CD4-positive, alpha-beta T cell (primary cell): ENCODE measurements around the gene RYR2. TPM values are rescaled to one million over a fixed set of nuclear protein-coding genes. Genes with fewer than 3 reads are reported as not detected.

Source experiments
- ATAC-seq: fragments of 200-7000 bp; cut with Tn5 transposase; one replicate; pipeline ENCODE4 v1.10.0; 2022; ENCODE audit warnings: mild to moderate bottlenecking; ENCODE audit not compliant: poor library complexity
- CTCF ChIA-PET: fragments of 350-600 bp; sonication (Branson Sonifier 250); formaldehyde crosslinking; loops from one replicate; lab custom pipeline; 2021; ENCODE audit warnings: antibody characterized with exemption, inconsistent platforms; lab: Charles Lee
- POLR2A ChIA-PET: fragments of 350-600 bp; sonication (Branson Sonifier 250); formaldehyde crosslinking; loops from one replicate; lab custom pipeline; 2021; ENCODE audit warnings: antibody characterized with exemption, inconsistent platforms; lab: Charles Lee
- DNase-seq, 14 experiments: peaks; one replicate each; pipeline ENCODE4 v3.0.0-alpha.2; 2013 to 2020; ENCODE audit warnings: mixed read lengths in 2 of 14
- H3K27ac ChIP-seq, 2 donors: one replicate each; pipeline versions ENCODE4 v1.5.1 to v1.7.0; 2013; ENCODE audit warnings: low read length in 2 of 2, low read depth in 1 of 2, mild to moderate bottlenecking in 1 of 2
- H3K27me3 ChIP-seq, 2 experiments: 1 replicate in 1 of 2; 2 replicates in 1 of 2; pipeline versions ENCODE4 v1.6.1 to v1.7.0; 2013; ENCODE audit warnings: low read length in 2 of 2, control low read depth in 1 of 2, mild to moderate bottlenecking in 1 of 2, moderate library complexity in 1 of 2; ENCODE audit not compliant: insufficient read depth in 2 of 2, control insufficient read depth in 1 of 2
- H3K36me3 ChIP-seq: one replicate; pipeline ENCODE4 v1.6.1; 2013; ENCODE audit warnings: low read length, control low read depth; ENCODE audit not compliant: insufficient read depth
- H3K4me1 ChIP-seq: one replicate; pipeline ENCODE4 v1.6.1; 2013; ENCODE audit warnings: low read length, control low read depth; ENCODE audit not compliant: insufficient read depth
- H3K4me3 ChIP-seq: one replicate; pipeline ENCODE4 v1.5.1; 2013; ENCODE audit warnings: mild to moderate bottlenecking, low read length, moderate library complexity
- H3K9me3 ChIP-seq, 2 experiments: 1 replicate in 1 of 2; 2 replicates in 1 of 2; pipeline versions ENCODE4 v1.6.1 to v1.7.0; 2013; ENCODE audit warnings: low read length in 2 of 2, mild to moderate bottlenecking in 2 of 2, control low read depth in 1 of 2, moderate library complexity in 1 of 2; ENCODE audit not compliant: control insufficient read depth in 1 of 2, insufficient read depth in 1 of 2
- H3K27ac Mint-ChIP-seq: one replicate; pipeline ENCODE4 v1.8.0; 2020; ENCODE audit warnings: mixed read lengths
- H3K27me3 Mint-ChIP-seq: one replicate; pipeline ENCODE4 v1.8.0; 2021; ENCODE audit warnings: mixed read lengths
- H3K36me3 Mint-ChIP-seq: one replicate; pipeline ENCODE4 v1.8.0; 2021; ENCODE audit warnings: low read depth, mixed read lengths
- H3K4me1 Mint-ChIP-seq: one replicate; pipeline ENCODE4 v1.8.0; 2021; ENCODE audit warnings: low read depth, mixed read lengths
- H3K4me3 Mint-ChIP-seq: one replicate; pipeline ENCODE4 v1.8.0; 2020; ENCODE audit warnings: mild to moderate bottlenecking, mixed read lengths
- H3K9me3 Mint-ChIP-seq: one replicate; pipeline ENCODE4 v1.8.0; 2020; ENCODE audit warnings: mixed read lengths
- CTCF ChIP-seq: fragments of 200-600 bp; IDR thresholded peaks from one replicate; pipeline ENCODE4 v1.8.0; 2022; ENCODE audit warnings: antibody characterized with exemption, mild to moderate bottlenecking
- intact Hi-C, 2 experiments: fragments of 100-400 bp; cut with DNase I in 1 of 2; cut with micrococcal nuclease in 1 of 2; formaldehyde crosslinking; loops; one replicate each; pipeline versions ENCODE4 v1.15.1 to v1.9.0; 2023 to 2025; cut with DNase I, micrococcal nuclease
- total RNA-seq, 174 experiments: library from RNA in 2 of 174; stranded (reverse) in 2 of 174; gene quantifications; one replicate each; pipeline ENCODE4 v1.2.3 and lab custom pipeline; 2021 to 2026

RYR2 gene
- total RNA-seq, 2 experiments from 2014 or later: not detected

- no peak overlapping the region for H3K4me3 Mint-ChIP-seq
- peaks cover 0 to 5% of the 10 kb centered on the region in 2 experiments for H3K9me3 ChIP-seq
- no peaks in the 10 kb centered on the region for H3K36me3 ChIP-seq
- ATAC-seq (no peak), DNase-seq (no peak)
- H3K27ac ChIP-seq: no peak overlapping the region
- H3K4me3 ChIP-seq: no peak overlapping the region
- no peaks in the 10 kb centered on the region for H3K4me1 Mint-ChIP-seq
- intact Hi-C loops: no loop called here
- ChIA-PET CTCF (no interaction called here), POLR2A (no interaction called here)
- H3K4me1 ChIP-seq: no peaks in the 10 kb centered on the region
- H3K9me3 Mint-ChIP-seq: peaks cover 12% of the 10 kb centered on the region
- H3K36me3 Mint-ChIP-seq: no peaks in the 10 kb centered on the region
- H3K27ac Mint-ChIP-seq: no peak overlapping the region
- no peaks in the 10 kb centered on the region for H3K27me3 Mint-ChIP-seq
- H3K27me3 ChIP-seq: no peaks in the 10 kb centered on the region
- no peak for TF ChIP-seq CTCF
Measured at GRCh38 chr1:237613984-237614383, 572.0 kb downstream of the RYR2 start.

- intact Hi-C loops: no loop called here
- H3K4me1 ChIP-seq: no peaks in the 10 kb centered on the region
- no peak for TF ChIP-seq CTCF
- H3K4me3 Mint-ChIP-seq: no peak overlapping the region
- no peaks in the 10 kb centered on the region for H3K4me1 Mint-ChIP-seq
- H3K9me3 Mint-ChIP-seq: peaks cover 17% of the 10 kb centered on the region
- DNase-seq (no peak), ATAC-seq (no peak)
- no peaks in the 10 kb centered on the region for H3K27me3 ChIP-seq
- no peak overlapping the region for H3K27ac ChIP-seq
- ChIA-PET POLR2A (no interaction called here), CTCF (no interaction called here)
- H3K4me3 ChIP-seq: no peak overlapping the region
- no peaks in the 10 kb centered on the region for H3K27me3 Mint-ChIP-seq
- no peaks in the 10 kb centered on the region for H3K36me3 Mint-ChIP-seq
- no peak overlapping the region for H3K27ac Mint-ChIP-seq
- no peaks in the 10 kb centered on the region for H3K36me3 ChIP-seq
- no peaks in the 10 kb centered on the region for H3K9me3 ChIP-seq
Measured at GRCh38 chr1:237619553-237619952, 577.6 kb downstream of the RYR2 start.

GRCh38 chr1:237634922-237635321 lies 592.9 kb downstream of the RYR2 start:
- Mint-ChIP-seq H3K4me1 (no peaks in the 10 kb centered on the region), H3K36me3 (no peaks in the 10 kb centered on the region), H3K27me3 (no peaks in the 10 kb centered on the region), H3K4me3 (no peak overlapping the region), H3K27ac (no peak overlapping the region), H3K9me3 (peaks cover 3% of the 10 kb centered on the region)
- H3K4me1 ChIP-seq: no peaks in the 10 kb centered on the region
- intact Hi-C loops: no loop called here
- CTCF ChIA-PET: no interaction called here
- no peaks in the 10 kb centered on the region for H3K27me3 ChIP-seq
- H3K27ac ChIP-seq: no peak overlapping the region
- ATAC-seq (no peak), DNase-seq (no peak)
- TF ChIP-seq CTCF: no peak
- H3K4me3 ChIP-seq: no peak overlapping the region
- H3K36me3 ChIP-seq: no peaks in the 10 kb centered on the region
- no peaks in the 10 kb centered on the region for H3K9me3 ChIP-seq
- POLR2A ChIA-PET: no interaction called here
